AG04450 (cell line): Measurements from ENCODE around the gene NACC2. TPM values are rescaled to one million over a fixed set of nuclear protein-coding genes. Genes with fewer than 3 reads are reported as not detected.
A peak's percentile ranks its signal among the peaks of the same experiment; 100 is the strongest.

Experiments used
- CTCF ChIA-PET: fragments of 300-600, 350-600 bp; formaldehyde crosslinking; extraction: SDS; loops from one replicate; lab custom pipeline; 2022; ENCODE audit warnings: antibody characterized with exemption, inconsistent platforms; lab: Charles Lee
- POLR2A ChIA-PET: fragments of 350-600 bp; formaldehyde crosslinking; extraction: SDS; loops from one replicate; lab custom pipeline; 2021; ENCODE audit warnings: antibody characterized with exemption, inconsistent platforms; lab: Yijun Ruan, JAX
- DNase-seq: peaks from one replicate; pipeline ENCODE4 v3.0.0-alpha.2; 2011; ENCODE audit warnings: low read depth, low spot score
- H3K27ac ChIP-seq: one replicate; pipeline ENCODE4 v1.5.1; 2012; ENCODE audit warnings: low read depth, low read length, control low read depth
- H3K27me3 ChIP-seq: one replicate; pipeline ENCODE4 v1.6.0; 2012; ENCODE audit warnings: low read length; ENCODE audit not compliant: control insufficient read depth, insufficient read depth
- H3K4me3 ChIP-seq: 2 replicates; pipeline ENCODE4 v1.5.1; 2011; ENCODE audit warnings: mild to moderate bottlenecking, low read depth, low read length, control low read depth
- H3K9me3 ChIP-seq: 2 replicates; pipeline ENCODE4 v1.5.1; 2012; ENCODE audit warnings: low read length; ENCODE audit not compliant: control insufficient read depth, insufficient read depth
- CTCF ChIP-seq: IDR thresholded peaks from 2 replicates; pipeline ENCODE4 v1.5.1; 2011; ENCODE audit warnings: low read depth, low read length, control low read depth, inconsistent platforms
- polyA plus RNA-seq: library from polyadenylated mRNA; depleted of rRNA; stranded (reverse); fragments of >200 nt; gene quantifications from 2 replicates; pipeline ENCODE4 v1.2.3, GENCODE V29; 2011

The NACC2 gene
- polyA plus RNA-seq, 1 experiment = 11.7 TPM

GRCh38 chr9:136081826-136082495 is 13.1 kb downstream of the NACC2 start:
- no peaks in the 10 kb centered on the region for H3K27me3 ChIP-seq
- ChIA-PET POLR2A (interaction anchor here (1.2 kb wide), 1 partner anchor 30 kb away, joined by 4 read pairs; no protein-coding TSS in a partner anchor), CTCF (no interaction called here)
- TF ChIP-seq CTCF = no peak
- peak overlapping the region; percentile 11 for H3K27ac ChIP-seq
- no peak overlapping the region for H3K4me3 ChIP-seq
- DNase-seq = no peak
- peaks cover 4% of the 10 kb centered on the region; the same call in 1 of the 2 replicates for H3K9me3 ChIP-seq

- Histone ChIP-seq H3K27ac (peak overlapping the region; percentile 31), H3K4me3 (no peak overlapping the region), H3K9me3 (peaks cover 4% of the 10 kb centered on the region; the same call in 1 of the 2 replicates), H3K27me3 (no peaks in the 10 kb centered on the region)
- no peak for TF ChIP-seq CTCF
- ChIA-PET CTCF (no interaction called here), POLR2A (interaction anchor here (1.2 kb wide), 1 partner anchor 29 kb away, joined by 4 read pairs; no protein-coding TSS in a partner anchor)
- no peak for DNase-seq
Measured at GRCh38 chr9:136081113-136081825, 13.8 kb downstream of the NACC2 start.

- Histone ChIP-seq H3K4me3 (no peak overlapping the region), H3K27ac (no peak overlapping the region), H3K27me3 (no peaks in the 10 kb centered on the region), H3K9me3 (peaks cover 4% of the 10 kb centered on the region; the same call in 1 of the 2 replicates)
- CTCF ChIA-PET = interaction anchor here (1.0 kb wide), 1 partner anchor 9 kb away, joined by 4 read pairs; no protein-coding TSS in a partner anchor
- no peak for DNase-seq
- POLR2A ChIA-PET = interaction anchor here (1.2 kb wide), 1 partner anchor 28 kb away, joined by 4 read pairs; no protein-coding TSS in a partner anchor
- no peak for TF ChIP-seq CTCF
Measured at GRCh38 chr9:136080716-136081112, 14.4 kb downstream of the NACC2 start.

- Histone ChIP-seq H3K4me3 (no peak overlapping the region), H3K9me3 (peaks cover 6% of the 10 kb centered on the region; the same call in 1 of the 2 replicates), H3K27me3 (no peaks in the 10 kb centered on the region), H3K27ac (no peak overlapping the region)
- ChIA-PET CTCF (interaction anchor here (1.0 kb wide), 1 partner anchor 10 kb away, joined by 4 read pairs; no protein-coding TSS in a partner anchor), POLR2A (no interaction called here)
- TF ChIP-seq CTCF = no peak
- DNase-seq = no peak
Measured at GRCh38 chr9:136079916-136080246, 15.2 kb downstream of the NACC2 start.
